NCI-H82 (cell line): Measurements from ENCODE around the gene ATXN7L3.
"Not testable (repeated sequence)": the region's sequence is repeated elsewhere in the genome, so short reads cannot be mapped to it uniquely, and the experiment has no call there.

ENCODE experiments used
- DNase-seq: peaks from one replicate; lab custom pipeline; 2025; lab: John Stamatoyannopoulos, UW

Gene ATXN7L3

GRCh38 chr17:44174427-44174826, 25.3 kb downstream of the ATXN7L3 start:
- DNase-seq: no peak

GRCh38 chr17:44171931-44172455, 27.7 kb downstream of the ATXN7L3 start:
- DNase-seq: no peak

GRCh38 chr17:44170499-44171201, 29.0 kb downstream of the ATXN7L3 start, which contains the start of gene ASB16:
ASB16 (plus strand) TSS chr17:44170704; CDS start chr17:44170790, 86 bp downstream.
- DNase-seq: peak; percentile 58

- no peak for DNase-seq
These were observed 29.6 kb downstream of the ATXN7L3 start for GRCh38 chr17:44170135-44170498.

GRCh38 chr17:44167181-44167861, 32.4 kb downstream of the ATXN7L3 start:
- DNase-seq: no peak

GRCh38 chr17:44164476-44164875, 35.2 kb downstream of the ATXN7L3 start:
- no peak for DNase-seq

- DNase-seq: no peak
These were observed 40.0 kb downstream of the ATXN7L3 start for GRCh38 chr17:44159519-44160210.

GRCh38 chr17:44155488-44155887, 44.2 kb downstream of the ATXN7L3 start:
- peak; percentile 29 for DNase-seq

GRCh38 chr17:44152875-44153274, 46.8 kb downstream of the ATXN7L3 start:
- DNase-seq: no peak

- no peak for DNase-seq
These were observed 49.8 kb downstream of the ATXN7L3 start for GRCh38 chr17:44149750-44150329.

GRCh38 chr17:44149066-44149465, 50.6 kb downstream of the ATXN7L3 start:
- not testable (repeated sequence) for DNase-seq

GRCh38 chr17:44147812-44148211, 51.9 kb downstream of the ATXN7L3 start:
- DNase-seq: no peak

- DNase-seq: no peak
These were observed 53.0 kb downstream of the ATXN7L3 start for GRCh38 chr17:44146375-44147346.

GRCh38 chr17:44144966-44145739, 54.5 kb downstream of the ATXN7L3 start:
- DNase-seq: no peak

GRCh38 chr17:44143921-44144320, 55.8 kb downstream of the ATXN7L3 start:
- not testable (repeated sequence) for DNase-seq
